Measurements from ENCODE around the gene LRR1. TPM values are rescaled to one million over a fixed set of nuclear protein-coding genes. Genes with fewer than 3 reads are reported as not detected.

LRR1 gene
- total RNA-seq, result 9.4 and 13.6 TPM in 2 replicates

GRCh38 chr14:49598485-49599300, at the start of gene LRR1:
Gene LRR1 (plus strand): TSS chr14:49598940. CDS start chr14:49599021, 81 bp downstream.

GRCh38 chr14:49585803-49586672, 12.7 kb upstream of the LRR1 start, which contains the start of gene RPS29:
Gene RPS29 (minus strand): TSS chr14:49586380. CDS start chr14:49586346, 34 bp downstream.

GRCh38 chr14:49620182-49621113, 21.7 kb downstream of the LRR1 start, which contains the start of the genes MGAT2 and RPL36AL:
Gene MGAT2 (plus strand): TSS chr14:49620799. CDS start chr14:49621269, 470 bp downstream.
Gene RPL36AL (minus strand): TSS chr14:49620626. CDS start chr14:49619104, 1,522 bp downstream.

GRCh38 chr14:49634547-49635334, 36.0 kb downstream of the LRR1 start, which contains the start of gene DNAAF2:
Gene DNAAF2 (minus strand): TSS chr14:49635244. CDS start chr14:49635149, 95 bp downstream.

Small RNA genes lying within 50 kb of the gene (small RNA-seq; reads per million reads assigned to genes)
- not detected for gene AL139099.3
- not detected for gene AL139099.4
- gene RF00019, result not detected
- gene RNA5SP384, result not detected

Other genes with a start within 250 kb of the LRR1 start
- gene RPS29, start 12.6 kb upstream of the LRR1 start, total RNA-seq, result 2,462 and 2,719 TPM in 2 replicates
- 116 and 378 TPM in 2 replicates for gene RPL36AL, start 21.7 kb downstream of the LRR1 start, total RNA-seq
- gene MGAT2, start 21.9 kb downstream of the LRR1 start, total RNA-seq, result 51.8 and 86.3 TPM in 2 replicates
- gene DNAAF2, start 36.3 kb downstream of the LRR1 start, total RNA-seq, result 7.5 TPM in 2 replicates
- 5.3 and 7.9 TPM in 2 replicates for gene POLE2, start 89.3 kb downstream of the LRR1 start, total RNA-seq
- 3.5 and 9.8 TPM in 2 replicates for gene KLHDC1, start 94.2 kb downstream of the LRR1 start, total RNA-seq
- 85.9 and 91.5 TPM in 2 replicates for gene KLHDC2, start 169.2 kb downstream of the LRR1 start, total RNA-seq

Measured in placental epithelial cell (primary cell).